HFF-Myc (cell line): ENCODE measurements around the gene SYVN1.

Experiments used
- DNase-seq: peaks from one replicate; pipeline ENCODE4 v3.0.0-alpha.2; 2011; ENCODE audit warnings: low read depth; ENCODE audit errors: extremely low read depth
- H3K4me3 ChIP-seq: replicated peaks from 2 replicates; pipeline ENCODE4 v1.5.1; 2011; ENCODE audit warnings: low read depth, mild to moderate bottlenecking, control low read depth, low read length
- CTCF ChIP-seq: IDR thresholded peaks from 2 replicates; pipeline ENCODE4 v1.5.1; 2012; ENCODE audit warnings: mild to moderate bottlenecking, low read depth, low read length, control low read depth; ENCODE audit errors: missing control alignments

The SYVN1 gene

GRCh38 chr11:65126624-65127274 is 7.6 kb downstream of the SYVN1 start:
- DNase-seq, result no peak
- no peak for TF ChIP-seq CTCF

GRCh38 chr11:65125197-65126056 is 8.9 kb downstream of the SYVN1 start:
- TF ChIP-seq CTCF, result no peak
- DNase-seq, result no peak
- no peak overlapping the region for H3K4me3 ChIP-seq

More at GRCh38 chr11:65126624-65127274, 7.6 kb downstream of the SYVN1 start:
- H3K4me3 ChIP-seq, result no peak overlapping the region

GRCh38 chr11:65124480-65125196 is 9.7 kb downstream of the SYVN1 start:
- TF ChIP-seq CTCF, result no peak
- H3K4me3 ChIP-seq, result no peak overlapping the region
- DNase-seq, result no peak

GRCh38 chr11:65121865-65122696 is 12.2 kb downstream of the SYVN1 start, which contains the start of the genes FAU and MRPL49:
FAU (minus strand) TSS chr11:65122134; CDS start chr11:65121813, 321 bp downstream.
MRPL49 (plus strand) TSS chr11:65122321; CDS start chr11:65122347, 26 bp downstream.
- no peak for TF ChIP-seq CTCF
- DNase-seq, result peak; percentile 89
- H3K4me3 ChIP-seq, result peak within 1 kb of the TSS; percentile 95

GRCh38 chr11:65121447-65121864 is 12.9 kb downstream of the SYVN1 start:
- H3K4me3 ChIP-seq, result peak overlapping the region; percentile 95
- no peak for TF ChIP-seq CTCF
- no peak for DNase-seq

- DNase-seq, result no peak
- peak overlapping the region; percentile 95 for H3K4me3 ChIP-seq
- no peak for TF ChIP-seq CTCF
These were observed 13.5 kb downstream of the SYVN1 start for GRCh38 chr11:65120831-65121230.
